ENCODE measurements around the gene MIA2. TPM values are rescaled to one million over a fixed set of nuclear protein-coding genes. Genes with fewer than 3 reads are reported as not detected.

The MIA2 gene
- total RNA-seq, 1 donor from 2014 or later: 17.5 TPM

- Mint-ChIP-seq H3K36me3 (ENCODE audit: low read depth) (peaks cover under 1% of the 10 kb centered on the region), H3K9me3 (no peaks in the 10 kb centered on the region), H3K4me1 (ENCODE audit: low read depth) (peaks cover 41% of the 10 kb centered on the region), H3K27ac (peak overlapping the region; percentile 100), H3K27me3 (ENCODE audit: low read depth) (no peaks in the 10 kb centered on the region), H3K4me3 (ENCODE audit: low read depth) (peak overlapping the region; percentile 99)
- intact Hi-C loops (cut with micrococcal nuclease): loop anchor here (1.0 to 5.0 kb wide), 6 partner anchors 17 to 328 kb away; partner anchors contain the start of genes PNN and SEC23A
- DNase-seq (ENCODE audit: low spot score): peak; percentile 51
Observed at GRCh38 chr14:39431416-39432178, 197.9 kb downstream of the MIA2 start.

GRCh38 chr14:39432179-39432618 lies 198.5 kb downstream of the MIA2 start, which contains the start of gene FBXO33:
Gene FBXO33 (minus strand): TSS chr14:39432433. CDS start chr14:39432162, 271 bp downstream.
- peak within 1 kb of the TSS; percentile 100 for H3K27ac Mint-ChIP-seq
- H3K9me3 Mint-ChIP-seq: no peaks in the 10 kb centered on the region
- H3K4me1 Mint-ChIP-seq (ENCODE audit: low read depth): peaks cover 35% of the 10 kb centered on the region
- no peaks in the 10 kb centered on the region for H3K36me3 Mint-ChIP-seq (ENCODE audit: low read depth)
- intact Hi-C loops (cut with micrococcal nuclease): loop anchor here (1.0 to 5.0 kb wide), 6 partner anchors 17 to 329 kb away; partner anchors contain the start of genes PNN and SEC23A
- H3K27me3 Mint-ChIP-seq (ENCODE audit: low read depth): no peaks in the 10 kb centered on the region
- H3K4me3 Mint-ChIP-seq (ENCODE audit: low read depth): peak within 1 kb of the TSS; percentile 99
- DNase-seq (ENCODE audit: low spot score): peak; percentile 97

- Mint-ChIP-seq H3K27me3 (ENCODE audit: low read depth) (no peaks in the 10 kb centered on the region), H3K36me3 (ENCODE audit: low read depth) (no peaks in the 10 kb centered on the region), H3K9me3 (no peaks in the 10 kb centered on the region), H3K4me3 (ENCODE audit: low read depth) (peak overlapping the region; percentile 86), H3K27ac (peak overlapping the region; percentile 91), H3K4me1 (ENCODE audit: low read depth) (peaks cover 36% of the 10 kb centered on the region)
- intact Hi-C loops (cut with micrococcal nuclease): loop anchor here (1.0 to 5.0 kb wide), 6 partner anchors 16 to 330 kb away; partner anchors contain the start of genes PNN and SEC23A
- peak; percentile 73 for DNase-seq (ENCODE audit: low spot score)
Observed at GRCh38 chr14:39432619-39433451, 199.1 kb downstream of the MIA2 start.

GRCh38 chr14:39433452-39433813 lies 199.7 kb downstream of the MIA2 start:
- no peak for DNase-seq (ENCODE audit: low spot score)
- peak overlapping the region; percentile 91 for H3K27ac Mint-ChIP-seq
- peak overlapping the region; percentile 86 for H3K4me3 Mint-ChIP-seq (ENCODE audit: low read depth)
- H3K36me3 Mint-ChIP-seq (ENCODE audit: low read depth): no peaks in the 10 kb centered on the region
- peaks cover 35% of the 10 kb centered on the region for H3K4me1 Mint-ChIP-seq (ENCODE audit: low read depth)
- no peaks in the 10 kb centered on the region for H3K27me3 Mint-ChIP-seq (ENCODE audit: low read depth)
- H3K9me3 Mint-ChIP-seq: no peaks in the 10 kb centered on the region
- intact Hi-C loops (cut with micrococcal nuclease): loop anchor here (2.0 to 5.0 kb wide), 2 partner anchors 15 to 51 kb away; no protein-coding TSS in a partner anchor

GRCh38 chr14:39434401-39434800 lies 200.7 kb downstream of the MIA2 start:
- no peaks in the 10 kb centered on the region for H3K36me3 Mint-ChIP-seq (ENCODE audit: low read depth)
- no peaks in the 10 kb centered on the region for H3K9me3 Mint-ChIP-seq
- no peaks in the 10 kb centered on the region for H3K27me3 Mint-ChIP-seq (ENCODE audit: low read depth)
- H3K4me1 Mint-ChIP-seq (ENCODE audit: low read depth): peaks cover 29% of the 10 kb centered on the region
- DNase-seq (ENCODE audit: low spot score): no peak
- H3K4me3 Mint-ChIP-seq (ENCODE audit: low read depth): no peak overlapping the region
- intact Hi-C loops (cut with micrococcal nuclease): loop anchor here (5.0 kb wide), 1 partner anchor 52 kb away; no protein-coding TSS in a partner anchor
- no peak overlapping the region for H3K27ac Mint-ChIP-seq

- intact Hi-C loops (cut with micrococcal nuclease): no loop called here
- Mint-ChIP-seq H3K4me1 (ENCODE audit: low read depth) (peaks cover 20% of the 10 kb centered on the region), H3K36me3 (ENCODE audit: low read depth) (no peaks in the 10 kb centered on the region), H3K9me3 (no peaks in the 10 kb centered on the region), H3K27ac (no peak overlapping the region), H3K27me3 (ENCODE audit: low read depth) (no peaks in the 10 kb centered on the region), H3K4me3 (ENCODE audit: low read depth) (no peak overlapping the region)
- DNase-seq (ENCODE audit: low spot score): no peak
Observed at GRCh38 chr14:39435241-39435640, 201.5 kb downstream of the MIA2 start.

Other genes with a start within 250 kb of the MIA2 start
- 76.4 and 86.7 TPM in 2 replicates for gene SEC23A, start 130.7 kb upstream of the MIA2 start, total RNA-seq
- gene GEMIN2, start 119.6 kb upstream of the MIA2 start, total RNA-seq: 22.0 and 22.1 TPM in 2 replicates
- gene TRAPPC6B, start 63.6 kb upstream of the MIA2 start, total RNA-seq: 16.9 and 17.2 TPM in 2 replicates
- gene PNN, start 58.7 kb upstream of the MIA2 start, total RNA-seq: 115 and 119 TPM in 2 replicates
- 15.7 and 16.2 TPM in 2 replicates for gene FBXO33, start 198.5 kb downstream of the MIA2 start, total RNA-seq